HEK293T (cell line): ENCODE measurements around the gene SEMA7A.

Experiments used
- BHLHE40 ChIP-seq: fragments of 450-650 bp; IDR thresholded peaks from 2 replicates; pipeline ENCODE4 v1.6.1; 2016; ENCODE audit warnings: mild to moderate bottlenecking, moderate library complexity, borderline replicate concordance
- FOXM1 ChIP-seq: fragments of 450-650 bp; IDR thresholded peaks from 2 replicates; pipeline ENCODE4 v1.6.1; 2017; ENCODE audit warnings: mild to moderate bottlenecking, borderline replicate concordance
- ZNF384 ChIP-seq: fragments of 450-650 bp; IDR thresholded peaks from 2 replicates; pipeline ENCODE4 v1.6.1; 2016

DNA sequence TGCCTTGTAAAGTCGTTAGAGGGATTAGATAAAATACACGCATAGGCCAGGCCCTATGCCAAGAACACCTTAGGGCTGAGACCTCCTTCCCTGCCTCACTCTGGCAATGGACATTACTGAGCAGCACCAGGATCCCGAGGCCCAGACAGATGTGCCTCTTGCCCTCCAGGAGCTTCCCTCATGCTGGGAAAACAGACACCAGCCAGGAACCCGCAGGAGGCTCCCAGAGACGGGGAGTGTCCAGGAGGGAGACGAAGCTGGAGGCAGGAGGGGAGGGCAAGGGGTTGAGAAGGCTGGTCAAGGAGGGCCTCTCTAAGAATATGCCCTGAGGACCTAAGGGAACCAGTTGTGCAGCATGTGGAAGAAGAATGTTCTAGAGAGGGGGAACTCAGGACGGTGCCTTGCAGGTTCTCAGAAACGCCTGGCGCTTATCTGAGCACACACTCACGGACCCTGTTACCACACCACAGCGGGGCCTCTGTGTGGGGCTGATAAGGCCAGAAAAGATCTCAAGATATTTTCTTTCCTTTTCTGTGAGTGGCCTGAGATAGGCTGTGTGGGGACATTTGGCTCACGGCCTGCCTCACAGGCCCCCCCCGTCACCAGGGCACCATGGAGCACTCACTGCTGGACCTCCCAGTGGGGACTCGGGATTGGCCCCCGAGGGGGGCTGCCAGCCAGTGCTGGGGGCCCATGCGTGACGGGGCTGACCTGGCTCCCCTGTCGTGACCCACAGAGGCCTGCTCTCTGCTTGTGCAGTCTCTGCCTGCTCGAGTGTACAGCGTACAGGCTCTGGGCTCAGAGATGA is 44.3 kb downstream of the SEMA7A start:
- TF ChIP-seq FOXM1, result no peak
- no peak for TF ChIP-seq ZNF384
- no peak for TF ChIP-seq BHLHE40
